K562 (cell line): Measurements from ENCODE around the gene MYL3. TPM values are rescaled to one million over a fixed set of nuclear protein-coding genes. Genes with fewer than 3 reads are reported as not detected.

Experiments used
- ARNT ChIP-seq, 2 experiments: fragments of 450-650 bp; IDR thresholded peaks; 2 replicates each; pipeline ENCODE4 v1.6.1; 2016; ENCODE audit warnings: mild to moderate bottlenecking in 1 of 2
- DEAF1 ChIP-seq: fragments of 450-650 bp; formaldehyde crosslinking; IDR thresholded peaks from 2 replicates; pipeline ENCODE4 v1.4.0; 2020; ENCODE audit warnings: mild to moderate bottlenecking, moderate library complexity
- MED1 ChIP-seq: sonication (generic); formaldehyde crosslinking; IDR thresholded peaks from 2 replicates; pipeline ENCODE4 v1.8.1; 2023; ENCODE audit warnings: missing genetic modification reagents, borderline replicate concordance
- ZBTB43 ChIP-seq: sonication (generic); formaldehyde crosslinking; IDR thresholded peaks from 2 replicates; pipeline ENCODE4 v1.8.0; 2023; ENCODE audit warnings: mild to moderate bottlenecking, missing genetic modification reagents
- ZNF316 ChIP-seq: fragments of 450-650 bp; IDR thresholded peaks from 2 replicates; pipeline ENCODE4 v1.6.1; 2016
- ZNF57 ChIP-seq: fragments of 450-650 bp; formaldehyde crosslinking; IDR thresholded peaks from 2 replicates; pipeline ENCODE4 v1.4.0; 2020; ENCODE audit warnings: mild to moderate bottlenecking, moderate library complexity
- polyA plus RNA-seq, 8 experiments: library from polyadenylated mRNA; depleted of rRNA in 4 of 8; stranded (reverse) in 5 of 8; unstranded in 3 of 8; fragments of >200 nt; fragmentation: Nextera tagmentation in 2 of 8; fragmentation: Illumina TruSeq in 1 of 8; extraction: Ambion mirVana in 2 of 8; extraction: Trizol in 1 of 8; gene quantifications; 2 replicates each; pipeline versions ENCODE4 v1.2.1 to v1.2.3, GENCODE V29; 2011 to 2014; ENCODE audit warnings: inconsistent platforms in 1 of 8, missing spikeins in 1 of 8
- total RNA-seq, 7 experiments: library from RNA; depleted of rRNA in 6 of 7; stranded (reverse); fragments of >200 nt in 6 of 7; fragmentation: Illumina TruSeq in 2 of 7; extraction: Trizol in 2 of 7; gene quantifications; 2 replicates each; pipeline versions ENCODE4 v1.2.1 to v1.2.3, GENCODE V29; 2011 to 2021; ENCODE audit warnings: low replicate concordance in 1 of 7
- TF ChIP-seq, protein P1 (sequence below): fragments of 250-450 bp; sonication (Bioruptor Pico); IDR thresholded peaks from 2 replicates; pipeline ENCODE4 v1.5.0; 2020; ENCODE audit warnings: mild to moderate bottlenecking, borderline replicate concordance

Gene MYL3
- total and polyA plus RNA-seq, 9 of the 15 experiments (the other 6 are each of a cell fraction or from before 2014, with no cell fraction given): 0.14 to 0.45 TPM; not detected in 7

GRCh38 chr3:46884929-46885328 is 21.7 kb upstream of the MYL3 start (continued):
- TF ChIP-seq MED1: no peak
- TF ChIP-seq ZNF57: no peak
- TF ChIP-seq ARNT (IDR thresholded peaks at IDR 0.05): no peak
- no peak for TF ChIP-seq ZNF316
- TF ChIP-seq ZBTB43 (CRISPR knock-in tag): no peak
- TF ChIP-seq DEAF1 (CRISPR knock-in tag): no peak
- TF ChIP-seq, protein P1, sequence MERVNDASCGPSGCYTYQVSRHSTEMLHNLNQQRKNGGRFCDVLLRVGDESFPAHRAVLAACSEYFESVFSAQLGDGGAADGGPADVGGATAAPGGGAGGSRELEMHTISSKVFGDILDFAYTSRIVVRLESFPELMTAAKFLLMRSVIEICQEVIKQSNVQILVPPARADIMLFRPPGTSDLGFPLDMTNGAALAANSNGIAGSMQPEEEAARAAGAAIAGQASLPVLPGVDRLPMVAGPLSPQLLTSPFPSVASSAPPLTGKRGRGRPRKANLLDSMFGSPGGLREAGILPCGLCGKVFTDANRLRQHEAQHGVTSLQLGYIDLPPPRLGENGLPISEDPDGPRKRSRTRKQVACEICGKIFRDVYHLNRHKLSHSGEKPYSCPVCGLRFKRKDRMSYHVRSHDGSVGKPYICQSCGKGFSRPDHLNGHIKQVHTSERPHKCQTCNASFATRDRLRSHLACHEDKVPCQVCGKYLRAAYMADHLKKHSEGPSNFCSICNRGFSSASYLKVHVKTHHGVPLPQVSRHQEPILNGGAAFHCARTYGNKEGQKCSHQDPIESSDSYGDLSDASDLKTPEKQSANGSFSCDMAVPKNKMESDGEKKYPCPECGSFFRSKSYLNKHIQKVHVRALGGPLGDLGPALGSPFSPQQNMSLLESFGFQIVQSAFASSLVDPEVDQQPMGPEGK: no peak
